ENCODE data around the gene POFUT2. TPM values are rescaled to one million over a fixed set of nuclear protein-coding genes. Genes with fewer than 3 reads are reported as not detected.

Gene POFUT2
- total RNA-seq, 1 experiment from 2014 or later: 28.2 TPM

DNA sequence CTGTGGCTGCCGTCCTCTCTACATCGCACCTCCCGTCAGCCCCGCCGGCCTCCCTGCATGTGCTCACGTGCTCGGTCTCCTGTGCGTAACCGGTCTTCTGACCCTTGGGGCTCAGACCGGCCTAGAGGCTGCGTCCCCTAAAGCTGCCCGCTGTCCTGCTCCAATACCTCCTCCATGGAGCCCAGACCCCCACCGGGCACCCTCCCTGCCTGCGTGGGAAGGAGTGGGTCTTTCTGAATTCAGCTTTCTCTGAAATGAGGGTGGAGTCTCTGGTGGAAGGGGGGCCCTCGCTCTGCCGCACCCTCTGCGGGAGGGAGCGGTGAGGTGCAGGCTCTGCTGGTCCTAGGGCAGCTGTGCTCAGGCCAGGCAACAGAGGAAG lies 18.7 kb upstream of the POFUT2 start:
- Histone ChIP-seq H3K9me2 (replicated peaks; ENCODE audit: low read length) (no peaks in the 10 kb centered on the region), H3K4me2 (ENCODE audit: low read length) (no peak overlapping the region), H2AFZ (ENCODE audit: low read length) (no peak overlapping the region), H3K9ac (ENCODE audit: low read length) (no peak overlapping the region), H3K4me3 (ENCODE audit: low read length) (no peak overlapping the region), H3K79me2 (ENCODE audit: low read length) (no peaks in the 10 kb centered on the region), H3K4me1 (ENCODE audit: insufficient read depth, low read length) (peaks cover 8% of the 10 kb centered on the region), H3K9me3 (ENCODE audit: low read length) (no peaks in the 10 kb centered on the region), H4K20me1 (ENCODE audit: low read length) (no peaks in the 10 kb centered on the region), H3K27ac (ENCODE audit: low read length) (no peak overlapping the region), H3F3A (ENCODE audit: low read length, unreplicated experiment) (no peaks in the 10 kb centered on the region), H3K27me3 (ENCODE audit: low read length) (no peaks in the 10 kb centered on the region), H3K36me3 (ENCODE audit: low read depth, low read length) (no peaks in the 10 kb centered on the region)
- ChIA-PET CTCF (interaction anchor here (0.6 kb wide), 1 partner anchor 20 kb away, joined by 3 read pairs; no protein-coding TSS in a partner anchor), POLR2A (ENCODE audit: unreplicated experiment) (no interaction called here)
- intact Hi-C loops (cut with micrococcal nuclease): no loop called here
- DNase-seq: no peak
- no TSS peak for BruUV-seq (replicated peaks)
- TF ChIP-seq, protein P1, sequence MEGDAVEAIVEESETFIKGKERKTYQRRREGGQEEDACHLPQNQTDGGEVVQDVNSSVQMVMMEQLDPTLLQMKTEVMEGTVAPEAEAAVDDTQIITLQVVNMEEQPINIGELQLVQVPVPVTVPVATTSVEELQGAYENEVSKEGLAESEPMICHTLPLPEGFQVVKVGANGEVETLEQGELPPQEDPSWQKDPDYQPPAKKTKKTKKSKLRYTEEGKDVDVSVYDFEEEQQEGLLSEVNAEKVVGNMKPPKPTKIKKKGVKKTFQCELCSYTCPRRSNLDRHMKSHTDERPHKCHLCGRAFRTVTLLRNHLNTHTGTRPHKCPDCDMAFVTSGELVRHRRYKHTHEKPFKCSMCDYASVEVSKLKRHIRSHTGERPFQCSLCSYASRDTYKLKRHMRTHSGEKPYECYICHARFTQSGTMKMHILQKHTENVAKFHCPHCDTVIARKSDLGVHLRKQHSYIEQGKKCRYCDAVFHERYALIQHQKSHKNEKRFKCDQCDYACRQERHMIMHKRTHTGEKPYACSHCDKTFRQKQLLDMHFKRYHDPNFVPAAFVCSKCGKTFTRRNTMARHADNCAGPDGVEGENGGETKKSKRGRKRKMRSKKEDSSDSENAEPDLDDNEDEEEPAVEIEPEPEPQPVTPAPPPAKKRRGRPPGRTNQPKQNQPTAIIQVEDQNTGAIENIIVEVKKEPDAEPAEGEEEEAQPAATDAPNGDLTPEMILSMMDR (conservative IDR thresholded peaks at IDR 0.05; ENCODE audit: low read depth, low read length): no peak
- TF ChIP-seq EZH2 (IDR thresholded peaks at IDR 0.05; ENCODE audit: low read length, unreplicated experiment) (no peak), EZH2phosphoT487 (IDR thresholded peaks at IDR 0.05; ENCODE audit: borderline replicate concordance, low read length) (no peak)
- ATAC-seq: no peak

DNA sequence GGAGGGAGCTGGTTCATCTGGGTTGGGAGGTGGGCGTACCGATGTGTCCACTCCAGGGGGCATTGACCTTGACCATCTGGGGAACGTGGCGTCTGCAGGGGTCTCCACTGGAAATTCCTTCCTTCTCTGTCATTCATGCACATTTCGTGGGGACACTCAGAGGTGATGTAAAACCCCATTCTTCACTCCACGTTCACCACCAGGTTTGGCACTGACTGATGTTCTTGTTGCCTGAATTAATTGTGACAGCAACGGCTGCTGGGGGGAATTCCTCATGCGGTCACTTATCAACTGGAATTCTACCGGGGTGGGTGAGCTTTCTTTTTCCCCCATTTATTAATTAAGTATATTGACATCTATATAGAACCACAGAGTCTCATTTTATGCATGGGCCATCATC lies 18.1 kb upstream of the POFUT2 start:
- Histone ChIP-seq H3K27ac (ENCODE audit: low read length) (no peak overlapping the region), H3K36me3 (ENCODE audit: low read depth, low read length) (no peaks in the 10 kb centered on the region), H4K20me1 (ENCODE audit: low read length) (no peaks in the 10 kb centered on the region), H3K4me1 (ENCODE audit: insufficient read depth, low read length) (peaks cover 8% of the 10 kb centered on the region), H3K9me2 (replicated peaks; ENCODE audit: low read length) (no peaks in the 10 kb centered on the region), H3K9ac (ENCODE audit: low read length) (no peak overlapping the region), H2AFZ (ENCODE audit: low read length) (no peak overlapping the region), H3K27me3 (ENCODE audit: low read length) (no peaks in the 10 kb centered on the region), H3K9me3 (ENCODE audit: low read length) (no peaks in the 10 kb centered on the region), H3K4me3 (ENCODE audit: low read length) (no peak overlapping the region), H3K79me2 (ENCODE audit: low read length) (no peaks in the 10 kb centered on the region), H3F3A (ENCODE audit: low read length, unreplicated experiment) (no peaks in the 10 kb centered on the region), H3K4me2 (ENCODE audit: low read length) (no peak overlapping the region)
- no peak for DNase-seq
- ChIA-PET POLR2A (ENCODE audit: unreplicated experiment) (no interaction called here), CTCF (no interaction called here)
- intact Hi-C loops (cut with micrococcal nuclease): no loop called here
- no TSS peak for BruUV-seq (replicated peaks)
- TF ChIP-seq, protein P1 (conservative IDR thresholded peaks at IDR 0.05; ENCODE audit: low read depth, low read length): no peak
- TF ChIP-seq EZH2phosphoT487 (IDR thresholded peaks at IDR 0.05; ENCODE audit: borderline replicate concordance, low read length) (no peak), EZH2 (IDR thresholded peaks at IDR 0.05; ENCODE audit: low read length, unreplicated experiment) (no peak)
- ATAC-seq: no peak

DNA sequence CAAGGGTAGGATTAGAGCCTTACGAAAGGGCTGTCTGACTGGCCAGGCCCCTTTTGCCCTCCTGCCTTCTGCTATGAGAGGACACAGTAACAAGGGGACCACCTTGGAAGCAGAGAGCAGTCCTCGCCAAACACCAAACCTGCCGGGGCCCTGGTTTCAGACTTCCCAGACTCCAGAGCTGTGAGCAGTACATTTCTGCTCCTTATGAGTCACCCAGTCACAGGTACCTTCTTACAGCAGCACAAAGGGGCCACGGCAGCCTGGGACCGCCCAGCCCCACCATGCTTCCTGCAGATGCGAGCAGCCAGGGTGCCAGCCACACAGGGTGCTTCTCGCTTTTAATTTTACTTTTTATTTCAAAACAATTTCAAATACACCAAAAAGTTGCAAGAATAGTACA lies 17.2 kb upstream of the POFUT2 start:
- Histone ChIP-seq H3K4me3 (ENCODE audit: low read length) (no peak overlapping the region), H4K20me1 (ENCODE audit: low read length) (no peaks in the 10 kb centered on the region), H3K4me2 (ENCODE audit: low read length) (no peak overlapping the region), H3F3A (ENCODE audit: low read length, unreplicated experiment) (no peaks in the 10 kb centered on the region), H3K4me1 (ENCODE audit: insufficient read depth, low read length) (peaks cover 8% of the 10 kb centered on the region), H3K9ac (ENCODE audit: low read length) (no peak overlapping the region), H3K27me3 (ENCODE audit: low read length) (no peaks in the 10 kb centered on the region), H3K9me2 (replicated peaks; ENCODE audit: low read length) (no peaks in the 10 kb centered on the region), H3K27ac (ENCODE audit: low read length) (no peak overlapping the region), H3K79me2 (ENCODE audit: low read length) (no peaks in the 10 kb centered on the region), H2AFZ (ENCODE audit: low read length) (no peak overlapping the region), H3K9me3 (ENCODE audit: low read length) (no peaks in the 10 kb centered on the region), H3K36me3 (ENCODE audit: low read depth, low read length) (no peaks in the 10 kb centered on the region)
- ChIA-PET POLR2A (ENCODE audit: unreplicated experiment) (no interaction called here), CTCF (no interaction called here)
- TF ChIP-seq EZH2phosphoT487 (IDR thresholded peaks at IDR 0.05; ENCODE audit: borderline replicate concordance, low read length) (no peak), EZH2 (IDR thresholded peaks at IDR 0.05; ENCODE audit: low read length, unreplicated experiment) (no peak)
- TF ChIP-seq, protein P1 (conservative IDR thresholded peaks at IDR 0.05; ENCODE audit: low read depth, low read length): no peak
- ATAC-seq (no peak), DNase-seq (no peak)
- no TSS peak for BruUV-seq (replicated peaks)
- intact Hi-C loops (cut with micrococcal nuclease): no loop called here

Data from PC-3 (cell line).